OCI-LY1 (cell line): ENCODE data around the gene BAX.

Source experiments
- H2AFZ ChIP-seq: fragments of 200-600 bp; sonication (generic), shearing (Covaris generic); 2 replicates; pipeline ENCODE4 v1.6.0; 2014; ENCODE audit warnings: antibody characterized with exemption, mild to moderate bottlenecking, low read length
- H3F3A ChIP-seq: fragments of 200-600 bp; sonication (generic), shearing (Covaris generic); 2 replicates; pipeline ENCODE4 v1.6.0; 2014; ENCODE audit warnings: mild to moderate bottlenecking, antibody characterized with exemption, low read length, moderate library complexity; ENCODE audit not compliant: insufficient read depth
- H3K27ac ChIP-seq: fragments of 200-600 bp; sonication (generic); 2 replicates; pipeline ENCODE4 v1.5.1; 2014; ENCODE audit warnings: low read length, mixed run types, mild to moderate bottlenecking, low read depth; ENCODE audit not compliant: poor library complexity, severe bottlenecking
- H3K27me3 ChIP-seq: fragments of 200-600 bp; sonication (generic); 2 replicates; pipeline ENCODE4 v1.6.0; 2014; ENCODE audit warnings: antibody characterized with exemption, mild to moderate bottlenecking, low read length, moderate library complexity; ENCODE audit not compliant: insufficient read depth
- H3K36me3 ChIP-seq: fragments of 200-600 bp; sonication (generic); 2 replicates; pipeline ENCODE4 v1.6.1; 2014; ENCODE audit warnings: mild to moderate bottlenecking, antibody characterized with exemption, low read length, moderate library complexity, mixed read lengths; ENCODE audit not compliant: insufficient read depth
- H3K4me1 ChIP-seq: fragments of 200-600 bp; sonication (generic); 2 replicates; pipeline ENCODE4 v1.5.1; 2014; ENCODE audit warnings: mild to moderate bottlenecking, low read length, moderate library complexity; ENCODE audit not compliant: insufficient read depth, severe bottlenecking
- H3K4me2 ChIP-seq: fragments of 200-600 bp; sonication (generic), shearing (Covaris generic); 2 replicates; pipeline ENCODE4 v1.6.1; 2014; ENCODE audit warnings: low read length
- H3K4me3 ChIP-seq: fragments of 200-600 bp; sonication (generic); 2 replicates; pipeline ENCODE4 v1.5.1; 2014; ENCODE audit warnings: low read length, low read depth, mild to moderate bottlenecking, mixed read lengths; ENCODE audit not compliant: poor library complexity, severe bottlenecking
- H3K79me2 ChIP-seq: fragments of 200-600 bp; shearing (Covaris generic); 2 replicates; pipeline ENCODE4 v1.6.1; 2016; ENCODE audit warnings: mixed run types, low read length, mixed read lengths; ENCODE audit not compliant: insufficient read depth
- H3K9ac ChIP-seq: fragments of 200-600 bp; sonication (generic), shearing (Covaris generic); 2 replicates; pipeline ENCODE4 v1.6.1; 2014; ENCODE audit warnings: mild to moderate bottlenecking, low read length, mixed read lengths
- H3K9me2 ChIP-seq: fragments of 200-600 bp; sonication (generic), shearing (Covaris generic); 2 replicates; pipeline ENCODE4 v1.6.1; 2014; ENCODE audit warnings: low read depth, mild to moderate bottlenecking, low read length, mixed read lengths
- H3K9me3 ChIP-seq: fragments of 200-600 bp; shearing (Covaris generic); 2 replicates; pipeline ENCODE4 v1.6.1; 2014; ENCODE audit warnings: low read length, mixed read lengths
- H4K20me1 ChIP-seq: fragments of 200-600 bp; sonication (generic), shearing (Covaris generic); 2 replicates; pipeline ENCODE4 v1.6.0; 2016; ENCODE audit warnings: mild to moderate bottlenecking, low read length; ENCODE audit not compliant: insufficient read depth
- EZH2 ChIP-seq: fragments of 200-600 bp; sonication (generic), shearing (Covaris generic); IDR thresholded peaks from 2 replicates; pipeline ENCODE4 v1.8.0; 2017; ENCODE audit warnings: borderline replicate concordance, mixed run types, mild to moderate bottlenecking, antibody characterized with exemption, low read length, moderate library complexity, mixed read lengths
- TF ChIP-seq, protein P1 (sequence below): fragments of 200-600 bp; sonication (generic), shearing (Covaris generic); IDR thresholded peaks from 2 replicates; pipeline ENCODE4 v1.5.1; 2017; ENCODE audit warnings: mild to moderate bottlenecking, antibody characterized with exemption, low read length, moderate library complexity, mixed read lengths

The BAX gene

DNA sequence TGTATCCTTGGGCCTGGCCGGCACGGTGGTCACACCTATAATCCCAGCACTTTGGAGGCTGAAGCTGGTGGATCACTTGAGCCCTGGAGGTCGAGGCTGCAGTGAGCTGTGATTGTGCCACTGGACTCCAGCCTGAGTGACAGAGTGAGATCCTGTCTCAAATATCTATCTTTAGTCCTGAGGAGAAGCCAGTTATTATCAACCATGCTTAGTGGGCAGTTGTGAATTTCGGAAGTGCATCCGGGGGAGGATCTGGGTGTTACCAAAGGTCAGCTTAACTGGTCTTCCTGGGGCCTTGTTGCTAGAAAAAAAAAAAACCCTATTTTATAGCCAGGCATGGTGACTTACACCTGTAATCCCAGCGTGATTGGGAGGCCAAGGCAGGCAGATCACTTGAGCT, 11.6 kb upstream of the BAX start:
- no peak overlapping the region for H3K4me2 ChIP-seq
- H3K9me3 ChIP-seq = peaks cover 18% of the 10 kb centered on the region

DNA sequence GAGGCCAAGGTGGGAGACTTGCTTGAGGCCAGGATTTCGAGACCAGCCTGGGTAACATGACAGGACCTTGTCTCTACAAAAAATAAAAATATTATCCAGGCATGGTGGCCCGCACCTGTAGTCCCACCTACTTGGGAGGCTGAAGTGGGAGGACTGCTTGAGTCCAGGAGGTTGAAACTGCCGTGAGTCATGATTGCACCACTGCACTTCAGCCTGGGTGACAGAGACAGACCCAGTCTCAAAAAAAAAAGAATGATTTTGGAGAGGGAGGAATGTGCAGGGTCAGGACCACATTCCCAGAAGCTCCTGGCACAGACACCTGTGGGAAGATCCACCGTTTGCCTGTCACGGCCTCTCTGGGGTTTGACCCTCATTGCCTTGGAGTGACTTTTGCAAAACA, 9.3 kb upstream of the BAX start:
- Histone ChIP-seq H3K36me3 (peaks cover 1% of the 10 kb centered on the region; the same call in 1 of the 2 replicates), H3F3A (no peaks in the 10 kb centered on the region), H2AFZ (no peak overlapping the region), H3K4me3 (no peak overlapping the region), H3K27ac (no peak overlapping the region), H3K79me2 (no peaks in the 10 kb centered on the region), H4K20me1 (no peaks in the 10 kb centered on the region), H3K9ac (no peak overlapping the region), H3K9me2 (no peaks in the 10 kb centered on the region), H3K9me3 (peaks cover 18% of the 10 kb centered on the region), H3K27me3 (no peaks in the 10 kb centered on the region), H3K4me2 (no peak overlapping the region), H3K4me1 (no peaks in the 10 kb centered on the region)
- TF ChIP-seq, protein P1, sequence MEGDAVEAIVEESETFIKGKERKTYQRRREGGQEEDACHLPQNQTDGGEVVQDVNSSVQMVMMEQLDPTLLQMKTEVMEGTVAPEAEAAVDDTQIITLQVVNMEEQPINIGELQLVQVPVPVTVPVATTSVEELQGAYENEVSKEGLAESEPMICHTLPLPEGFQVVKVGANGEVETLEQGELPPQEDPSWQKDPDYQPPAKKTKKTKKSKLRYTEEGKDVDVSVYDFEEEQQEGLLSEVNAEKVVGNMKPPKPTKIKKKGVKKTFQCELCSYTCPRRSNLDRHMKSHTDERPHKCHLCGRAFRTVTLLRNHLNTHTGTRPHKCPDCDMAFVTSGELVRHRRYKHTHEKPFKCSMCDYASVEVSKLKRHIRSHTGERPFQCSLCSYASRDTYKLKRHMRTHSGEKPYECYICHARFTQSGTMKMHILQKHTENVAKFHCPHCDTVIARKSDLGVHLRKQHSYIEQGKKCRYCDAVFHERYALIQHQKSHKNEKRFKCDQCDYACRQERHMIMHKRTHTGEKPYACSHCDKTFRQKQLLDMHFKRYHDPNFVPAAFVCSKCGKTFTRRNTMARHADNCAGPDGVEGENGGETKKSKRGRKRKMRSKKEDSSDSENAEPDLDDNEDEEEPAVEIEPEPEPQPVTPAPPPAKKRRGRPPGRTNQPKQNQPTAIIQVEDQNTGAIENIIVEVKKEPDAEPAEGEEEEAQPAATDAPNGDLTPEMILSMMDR = no peak
- TF ChIP-seq EZH2 = no peak

More for the DNA sequence above, 11.6 kb upstream of the BAX start:
- H3K27me3 ChIP-seq = no peaks in the 10 kb centered on the region
- TF ChIP-seq EZH2 = no peak
- TF ChIP-seq, protein P1 = no peak
- H3K27ac ChIP-seq = no peak overlapping the region
- H3K36me3 ChIP-seq = peaks cover 4% of the 10 kb centered on the region; the same call in 1 of the 2 replicates
- H3K79me2 ChIP-seq = no peaks in the 10 kb centered on the region
- no peak overlapping the region for H3K4me3 ChIP-seq
- H3K9me2 ChIP-seq = no peaks in the 10 kb centered on the region
- no peak overlapping the region for H3K9ac ChIP-seq
- no peaks in the 10 kb centered on the region for H3K4me1 ChIP-seq
- no peaks in the 10 kb centered on the region for H3F3A ChIP-seq
- no peak overlapping the region for H2AFZ ChIP-seq
- H4K20me1 ChIP-seq = no peaks in the 10 kb centered on the region

DNA sequence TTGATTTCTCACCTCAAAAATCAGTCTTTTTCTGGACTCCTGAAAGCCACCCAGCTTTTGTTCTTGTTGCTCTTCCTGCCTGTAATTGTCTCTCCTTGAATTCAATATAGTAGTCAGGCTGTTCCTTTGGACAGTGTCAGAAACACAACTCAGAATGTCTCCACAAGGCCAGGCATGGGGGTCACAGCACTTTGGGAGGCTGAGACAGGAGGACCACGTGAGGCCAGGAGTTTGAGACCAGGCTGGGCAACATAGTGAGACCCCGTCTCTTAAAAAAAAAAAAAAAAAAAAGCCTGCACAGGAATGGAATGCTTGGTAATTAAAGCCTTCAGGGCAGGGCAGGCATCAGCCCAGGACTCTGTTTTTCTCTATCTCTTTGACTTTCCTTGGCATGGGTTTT, 8.9 kb upstream of the BAX start:
- Histone ChIP-seq H3F3A (no peaks in the 10 kb centered on the region), H2AFZ (no peak overlapping the region), H3K27me3 (no peaks in the 10 kb centered on the region), H3K9ac (no peak overlapping the region), H3K4me1 (no peaks in the 10 kb centered on the region), H3K9me2 (no peaks in the 10 kb centered on the region), H3K4me2 (no peak overlapping the region), H3K27ac (no peak overlapping the region), H3K36me3 (no peaks in the 10 kb centered on the region; the same call in 1 of the 2 replicates), H3K79me2 (no peaks in the 10 kb centered on the region), H4K20me1 (no peaks in the 10 kb centered on the region), H3K4me3 (no peak overlapping the region), H3K9me3 (peaks cover 14% of the 10 kb centered on the region)
- no peak for TF ChIP-seq EZH2
- TF ChIP-seq, protein P1 = no peak
